ENCODE data around the gene PRSS36.
A peak's percentile ranks its signal among the peaks of the same experiment; 100 is the strongest.

Gene PRSS36

DNA sequence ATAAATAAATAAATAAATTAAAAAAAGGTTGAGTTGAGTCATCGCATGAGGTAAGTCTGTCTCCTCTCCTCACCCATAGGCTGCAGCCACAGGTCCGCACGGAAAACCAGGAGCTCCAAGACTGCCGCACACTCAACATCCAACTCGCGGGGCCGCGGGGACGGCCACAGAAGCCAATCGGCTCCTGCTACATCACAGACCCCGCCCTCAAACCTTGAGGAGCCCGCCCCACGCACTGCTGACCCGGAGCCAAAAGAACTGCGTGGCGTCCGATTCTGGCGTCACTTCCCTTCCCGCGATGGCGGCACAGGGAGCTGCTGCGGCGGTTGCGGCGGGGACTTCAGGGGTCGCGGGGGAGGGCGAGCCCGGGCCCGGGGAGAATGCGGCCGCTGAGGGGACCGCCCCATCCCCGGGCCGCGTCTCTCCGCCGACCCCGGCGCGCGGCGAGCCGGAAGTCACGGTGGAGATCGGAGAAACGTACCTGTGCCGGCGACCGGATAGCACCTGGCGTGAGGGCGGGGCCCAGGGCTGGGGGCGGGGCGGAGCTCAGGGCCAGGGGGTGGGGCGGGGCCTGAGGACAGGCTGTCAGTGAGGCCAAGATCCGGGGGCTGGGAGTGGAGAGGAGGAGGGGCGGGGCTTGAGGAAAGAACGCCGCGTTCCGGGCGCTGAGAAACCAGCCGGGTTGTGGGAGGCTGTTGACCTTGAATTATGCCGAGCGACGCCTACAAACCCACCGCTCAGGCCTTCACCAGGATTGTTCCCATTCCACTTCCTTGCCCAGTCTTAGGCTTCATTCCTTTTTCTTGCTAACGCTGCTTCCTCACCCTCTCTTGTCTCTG is 32.3 kb downstream of the PRSS36 start, which contains the start of gene KAT8 (continued):
- TF ChIP-seq, protein P1, sequence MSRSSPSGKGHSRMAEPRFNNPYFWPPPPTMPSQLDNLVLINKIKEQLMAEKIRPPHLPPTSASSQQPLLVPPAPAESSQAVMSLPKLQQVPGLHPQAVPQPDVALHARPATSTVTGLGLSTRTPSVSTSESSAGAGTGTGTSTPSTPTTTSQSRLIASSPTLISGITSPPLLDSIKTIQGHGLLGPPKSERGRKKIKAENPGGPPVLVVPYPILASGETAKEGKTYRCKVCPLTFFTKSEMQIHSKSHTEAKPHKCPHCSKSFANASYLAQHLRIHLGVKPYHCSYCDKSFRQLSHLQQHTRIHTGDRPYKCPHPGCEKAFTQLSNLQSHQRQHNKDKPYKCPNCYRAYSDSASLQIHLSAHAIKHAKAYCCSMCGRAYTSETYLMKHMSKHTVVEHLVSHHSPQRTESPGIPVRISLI (tag by site-specific recombination; IDR thresholded peaks at IDR 0.05): no peak
- TF ChIP-seq ZNF629 (tag by site-specific recombination; IDR thresholded peaks at IDR 0.05) (peak; percentile 98), ZNF175 (tag by site-specific recombination; IDR thresholded peaks at IDR 0.05) (no peak), SP3 (tag by site-specific recombination; IDR thresholded peaks at IDR 0.05) (peak; percentile 88), GLIS2 (tag by site-specific recombination; IDR thresholded peaks at IDR 0.05) (peak; percentile 82; the same call in 1 of the 2 replicates), IKZF3 (tag by site-specific recombination; IDR thresholded peaks at IDR 0.05) (0 out of 2 replicates have a peak, but pooled peaks have one; percentile 40), ZNF585B (tag by site-specific recombination; IDR thresholded peaks at IDR 0.05) (no peak), ZNF292 (tag by site-specific recombination; IDR thresholded peaks at IDR 0.05; ENCODE audit: borderline replicate concordance, low read depth) (0 out of 2 replicates have a peak, but pooled peaks have one; percentile 14), RBAK (tag by site-specific recombination; IDR thresholded peaks at IDR 0.05) (no peak), ZNF202 (tag by site-specific recombination; IDR thresholded peaks at IDR 0.05; ENCODE audit: borderline replicate concordance) (no peak; the same call in 1 of the 2 replicates), ZBTB17 (tag by site-specific recombination; IDR thresholded peaks at IDR 0.05) (no peak), ZNF677 (tag by site-specific recombination; IDR thresholded peaks at IDR 0.05) (no peak)
- TF ChIP-seq, protein P2, sequence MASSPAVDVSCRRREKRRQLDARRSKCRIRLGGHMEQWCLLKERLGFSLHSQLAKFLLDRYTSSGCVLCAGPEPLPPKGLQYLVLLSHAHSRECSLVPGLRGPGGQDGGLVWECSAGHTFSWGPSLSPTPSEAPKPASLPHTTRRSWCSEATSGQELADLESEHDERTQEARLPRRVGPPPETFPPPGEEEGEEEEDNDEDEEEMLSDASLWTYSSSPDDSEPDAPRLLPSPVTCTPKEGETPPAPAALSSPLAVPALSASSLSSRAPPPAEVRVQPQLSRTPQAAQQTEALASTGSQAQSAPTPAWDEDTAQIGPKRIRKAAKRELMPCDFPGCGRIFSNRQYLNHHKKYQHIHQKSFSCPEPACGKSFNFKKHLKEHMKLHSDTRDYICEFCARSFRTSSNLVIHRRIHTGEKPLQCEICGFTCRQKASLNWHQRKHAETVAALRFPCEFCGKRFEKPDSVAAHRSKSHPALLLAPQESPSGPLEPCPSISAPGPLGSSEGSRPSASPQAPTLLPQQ (tag by site-specific recombination; IDR thresholded peaks at IDR 0.05): peak; percentile 27; the same call in 1 of the 2 replicates
- TF ChIP-seq, protein P3, sequence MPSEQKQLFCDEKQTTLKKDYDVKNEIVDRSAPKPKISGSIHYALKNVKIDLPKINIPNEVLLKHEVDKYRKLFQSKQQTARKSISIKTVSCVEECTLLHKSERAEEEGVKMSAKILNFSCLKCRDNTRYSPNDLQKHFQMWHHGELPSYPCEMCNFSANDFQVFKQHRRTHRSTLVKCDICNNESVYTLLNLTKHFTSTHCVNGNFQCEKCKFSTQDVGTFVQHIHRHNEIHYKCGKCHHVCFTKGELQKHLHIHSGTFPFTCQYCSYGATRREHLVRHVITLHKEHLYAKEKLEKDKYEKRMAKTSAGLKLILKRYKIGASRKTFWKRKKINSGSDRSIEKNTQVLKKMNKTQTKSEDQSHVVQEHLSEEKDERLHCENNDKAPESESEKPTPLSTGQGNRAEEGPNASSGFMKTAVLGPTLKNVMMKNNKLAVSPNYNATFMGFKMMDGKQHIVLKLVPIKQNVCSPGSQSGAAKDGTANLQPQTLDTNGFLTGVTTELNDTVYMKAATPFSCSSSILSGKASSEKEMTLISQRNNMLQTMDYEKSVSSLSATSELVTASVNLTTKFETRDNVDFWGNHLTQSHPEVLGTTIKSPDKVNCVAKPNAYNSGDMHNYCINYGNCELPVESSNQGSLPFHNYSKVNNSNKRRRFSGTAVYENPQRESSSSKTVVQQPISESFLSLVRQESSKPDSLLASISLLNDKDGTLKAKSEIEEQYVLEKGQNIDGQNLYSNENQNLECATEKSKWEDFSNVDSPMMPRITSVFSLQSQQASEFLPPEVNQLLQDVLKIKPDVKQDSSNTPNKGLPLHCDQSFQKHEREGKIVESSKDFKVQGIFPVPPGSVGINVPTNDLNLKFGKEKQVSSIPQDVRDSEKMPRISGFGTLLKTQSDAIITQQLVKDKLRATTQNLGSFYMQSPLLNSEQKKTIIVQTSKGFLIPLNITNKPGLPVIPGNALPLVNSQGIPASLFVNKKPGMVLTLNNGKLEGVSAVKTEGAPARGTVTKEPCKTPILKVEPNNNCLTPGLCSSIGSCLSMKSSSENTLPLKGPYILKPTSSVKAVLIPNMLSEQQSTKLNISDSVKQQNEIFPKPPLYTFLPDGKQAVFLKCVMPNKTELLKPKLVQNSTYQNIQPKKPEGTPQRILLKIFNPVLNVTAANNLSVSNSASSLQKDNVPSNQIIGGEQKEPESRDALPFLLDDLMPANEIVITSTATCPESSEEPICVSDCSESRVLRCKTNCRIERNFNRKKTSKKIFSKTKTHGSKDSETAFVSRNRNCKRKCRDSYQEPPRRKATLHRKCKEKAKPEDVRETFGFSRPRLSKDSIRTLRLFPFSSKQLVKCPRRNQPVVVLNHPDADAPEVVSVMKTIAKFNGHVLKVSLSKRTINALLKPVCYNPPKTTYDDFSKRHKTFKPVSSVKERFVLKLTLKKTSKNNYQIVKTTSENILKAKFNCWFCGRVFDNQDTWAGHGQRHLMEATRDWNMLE (tag by site-specific recombination; conservative IDR thresholded peaks at IDR 0.05; ENCODE audit: low read depth): peak; percentile 95
- TF ChIP-seq, protein P4, sequence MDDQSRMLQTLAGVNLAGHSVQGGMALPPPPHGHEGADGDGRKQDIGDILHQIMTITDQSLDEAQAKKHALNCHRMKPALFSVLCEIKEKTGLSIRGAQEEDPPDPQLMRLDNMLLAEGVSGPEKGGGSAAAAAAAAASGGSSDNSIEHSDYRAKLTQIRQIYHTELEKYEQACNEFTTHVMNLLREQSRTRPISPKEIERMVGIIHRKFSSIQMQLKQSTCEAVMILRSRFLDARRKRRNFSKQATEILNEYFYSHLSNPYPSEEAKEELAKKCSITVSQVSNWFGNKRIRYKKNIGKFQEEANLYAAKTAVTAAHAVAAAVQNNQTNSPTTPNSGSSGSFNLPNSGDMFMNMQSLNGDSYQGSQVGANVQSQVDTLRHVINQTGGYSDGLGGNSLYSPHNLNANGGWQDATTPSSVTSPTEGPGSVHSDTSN (CRISPR knock-in tag; IDR thresholded peaks at IDR 0.05): peak; percentile 39; the same call in 1 of the 2 replicates

DNA sequence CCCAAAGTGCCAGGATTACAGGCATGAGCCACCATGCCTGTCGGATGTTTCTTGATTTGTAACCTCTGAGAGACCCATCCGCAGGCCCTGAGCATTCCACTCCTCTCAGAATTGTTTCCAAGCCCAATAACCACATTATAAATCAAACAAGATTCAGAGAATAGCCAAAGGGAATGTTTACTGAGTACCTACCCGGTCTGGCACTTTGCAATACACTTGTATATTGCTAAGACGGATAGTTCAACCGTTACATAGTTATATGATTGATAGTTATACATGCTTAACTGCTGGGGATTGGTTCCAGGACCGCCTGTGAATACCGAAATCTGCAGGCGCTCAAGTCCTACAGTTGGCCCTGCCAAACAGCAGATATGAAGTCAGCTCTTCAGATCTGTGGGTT is 35.4 kb downstream of the PRSS36 start:
- Histone ChIP-seq H3K36me3 (ENCODE audit: control insufficient read depth in 2 of 2, insufficient read depth in 1 of 2, low read length in 2 of 2) (peaks cover 6 to 50% of the 10 kb centered on the region in 2 experiments; a peak in 2 of 3 replicates), H3K27ac (ENCODE audit: extremely low read depth, low read depth, low read length) (no peak overlapping the region; the same call in 1 of the 2 replicates), H3K9me3 (ENCODE audit: control insufficient read depth, insufficient read depth, low read depth, low read length) (no peaks in the 10 kb centered on the region), H3K4me1 (ENCODE audit: control insufficient read depth, insufficient read depth, low read length) (peaks cover 4% of the 10 kb centered on the region), H3K4me3 (ENCODE audit: low read depth, low read length) (no peak overlapping the region)
- ChIA-PET POLR2A (interaction anchor here (0.7 kb wide), 1 partner anchor 324 kb away, joined by 4 read pairs; no protein-coding TSS in a partner anchor), CTCF (interaction anchor here (3.4 kb wide), 1 partner anchor 28 kb away, joined by 12 read pairs; no protein-coding TSS in a partner anchor)
- TF ChIP-seq HOXD13 (CRISPR knock-in tag; IDR thresholded peaks at IDR 0.05; ENCODE audit: borderline replicate concordance) (no peak), ZNF600 (tag by site-specific recombination; IDR thresholded peaks at IDR 0.05) (no peak), SP2 (tag by site-specific recombination; IDR thresholded peaks at IDR 0.05) (no peak), KLF9 (tag by site-specific recombination; IDR thresholded peaks at IDR 0.05; ENCODE audit: low read depth) (no peak), ZNF423 (tag by site-specific recombination; IDR thresholded peaks at IDR 0.05) (no peak)
- TF ChIP-seq, protein P5, sequence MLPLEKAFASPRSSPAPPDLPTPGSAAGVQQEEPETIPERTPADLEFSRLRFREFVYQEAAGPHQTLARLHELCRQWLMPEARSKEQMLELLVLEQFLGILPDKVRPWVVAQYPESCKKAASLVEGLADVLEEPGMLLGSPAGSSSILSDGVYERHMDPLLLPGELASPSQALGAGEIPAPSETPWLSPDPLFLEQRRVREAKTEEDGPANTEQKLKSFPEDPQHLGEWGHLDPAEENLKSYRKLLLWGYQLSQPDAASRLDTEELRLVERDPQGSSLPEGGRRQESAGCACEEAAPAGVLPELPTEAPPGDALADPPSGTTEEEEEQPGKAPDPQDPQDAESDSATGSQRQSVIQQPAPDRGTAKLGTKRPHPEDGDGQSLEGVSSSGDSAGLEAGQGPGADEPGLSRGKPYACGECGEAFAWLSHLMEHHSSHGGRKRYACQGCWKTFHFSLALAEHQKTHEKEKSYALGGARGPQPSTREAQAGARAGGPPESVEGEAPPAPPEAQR (tag by site-specific recombination; IDR thresholded peaks at IDR 0.05): no peak
- TF ChIP-seq, protein P6, sequence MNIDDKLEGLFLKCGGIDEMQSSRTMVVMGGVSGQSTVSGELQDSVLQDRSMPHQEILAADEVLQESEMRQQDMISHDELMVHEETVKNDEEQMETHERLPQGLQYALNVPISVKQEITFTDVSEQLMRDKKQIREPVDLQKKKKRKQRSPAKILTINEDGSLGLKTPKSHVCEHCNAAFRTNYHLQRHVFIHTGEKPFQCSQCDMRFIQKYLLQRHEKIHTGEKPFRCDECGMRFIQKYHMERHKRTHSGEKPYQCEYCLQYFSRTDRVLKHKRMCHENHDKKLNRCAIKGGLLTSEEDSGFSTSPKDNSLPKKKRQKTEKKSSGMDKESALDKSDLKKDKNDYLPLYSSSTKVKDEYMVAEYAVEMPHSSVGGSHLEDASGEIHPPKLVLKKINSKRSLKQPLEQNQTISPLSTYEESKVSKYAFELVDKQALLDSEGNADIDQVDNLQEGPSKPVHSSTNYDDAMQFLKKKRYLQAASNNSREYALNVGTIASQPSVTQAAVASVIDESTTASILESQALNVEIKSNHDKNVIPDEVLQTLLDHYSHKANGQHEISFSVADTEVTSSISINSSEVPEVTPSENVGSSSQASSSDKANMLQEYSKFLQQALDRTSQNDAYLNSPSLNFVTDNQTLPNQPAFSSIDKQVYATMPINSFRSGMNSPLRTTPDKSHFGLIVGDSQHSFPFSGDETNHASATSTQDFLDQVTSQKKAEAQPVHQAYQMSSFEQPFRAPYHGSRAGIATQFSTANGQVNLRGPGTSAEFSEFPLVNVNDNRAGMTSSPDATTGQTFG (tag by site-specific recombination; IDR thresholded peaks at IDR 0.05; ENCODE audit: borderline replicate concordance): no peak
